ENCODE measurements around the gene RNF126.

The RNF126 gene

GRCh38 chr19:620166-620862 is 42.7 kb downstream of the RNF126 start:
- DNase-seq (ENCODE audit: low read depth), result no peak
- no peak for TF ChIP-seq CTCF (IDR thresholded peaks at IDR 0.05; ENCODE audit: low read length, missing control alignments)
- H3K4me3 ChIP-seq (replicated peaks; ENCODE audit: low read depth, low read length), result no peak overlapping the region

- DNase-seq (ENCODE audit: low read depth), result no peak
- H3K4me3 ChIP-seq (replicated peaks; ENCODE audit: low read depth, low read length), result no peak overlapping the region
- TF ChIP-seq CTCF (IDR thresholded peaks at IDR 0.05; ENCODE audit: low read length, missing control alignments), result no peak
Observed at GRCh38 chr19:619286-620002, 43.6 kb downstream of the RNF126 start.

GRCh38 chr19:618674-619285 is 44.2 kb downstream of the RNF126 start:
- no peak overlapping the region for H3K4me3 ChIP-seq (replicated peaks; ENCODE audit: low read depth, low read length)
- TF ChIP-seq CTCF (IDR thresholded peaks at IDR 0.05; ENCODE audit: low read length, missing control alignments), result no peak
- no peak for DNase-seq (ENCODE audit: low read depth)

- H3K4me3 ChIP-seq (replicated peaks; ENCODE audit: low read depth, low read length), result no peak overlapping the region
- DNase-seq (ENCODE audit: low read depth), result no peak
- TF ChIP-seq CTCF (IDR thresholded peaks at IDR 0.05; ENCODE audit: low read length, missing control alignments), result no peak
Observed at GRCh38 chr19:618247-618619, 44.8 kb downstream of the RNF126 start.

GRCh38 chr19:617551-618246 is 45.3 kb downstream of the RNF126 start:
- no peak for DNase-seq (ENCODE audit: low read depth)
- TF ChIP-seq CTCF (IDR thresholded peaks at IDR 0.05; ENCODE audit: low read length, missing control alignments), result no peak
- no peak overlapping the region for H3K4me3 ChIP-seq (replicated peaks; ENCODE audit: low read depth, low read length)

GRCh38 chr19:616747-617526 is 46.1 kb downstream of the RNF126 start:
- H3K4me3 ChIP-seq (replicated peaks; ENCODE audit: low read depth, low read length), result no peak overlapping the region
- no peak for DNase-seq (ENCODE audit: low read depth)
- TF ChIP-seq CTCF (IDR thresholded peaks at IDR 0.05; ENCODE audit: low read length, missing control alignments), result no peak

Measured in fibroblast of pulmonary artery (primary cell).